GM18907 (cell line): ENCODE measurements around the gene TULP4.
"Not testable (repeated sequence)": the region's sequence is repeated elsewhere in the genome, so short reads cannot be mapped to it uniquely, and the experiment has no call there.

Experiments used
- ATAC-seq: cut with Tn5 transposase; IDR thresholded peaks from one replicate; pipeline ENCODE4 v1.9.1; 2021; ENCODE audit warnings: mild to moderate bottlenecking, moderate library complexity; ENCODE audit not compliant: unreplicated experiment

Gene TULP4

GRCh38 chr6:158518191-158519127 lies 206.2 kb downstream of the TULP4 start:
- peak; percentile 81 for ATAC-seq

DNA sequence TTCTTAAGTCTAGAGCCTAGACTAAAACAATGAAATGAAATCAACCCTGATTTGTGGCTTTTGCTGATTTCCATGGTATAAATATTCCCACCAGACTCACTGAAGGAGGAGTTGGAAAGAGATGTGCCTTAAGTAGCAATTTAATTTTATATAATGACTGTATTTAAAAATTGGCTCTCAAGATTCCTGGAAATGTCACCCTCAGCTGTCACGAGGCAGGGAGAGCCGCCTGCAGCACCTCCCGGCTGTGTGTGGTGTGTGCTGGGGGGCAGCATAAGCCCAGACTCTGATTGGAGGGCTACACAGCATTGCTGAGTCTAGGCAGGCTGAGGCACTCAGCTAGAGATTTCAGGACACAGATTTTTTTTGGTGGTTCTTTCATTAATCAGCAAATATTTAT lies 207.0 kb downstream of the TULP4 start:
- no peak for ATAC-seq

GRCh38 chr6:158519761-158520160 lies 207.5 kb downstream of the TULP4 start:
- ATAC-seq, result no peak

- not testable (repeated sequence) for ATAC-seq
These were observed 208.7 kb downstream of the TULP4 start for GRCh38 chr6:158520975-158521374.

GRCh38 chr6:158521759-158522158 lies 209.5 kb downstream of the TULP4 start:
- ATAC-seq, result no peak

- ATAC-seq, result no peak
These were observed 210.4 kb downstream of the TULP4 start for GRCh38 chr6:158522616-158523015.

GRCh38 chr6:158524311-158524710 lies 212.0 kb downstream of the TULP4 start:
- ATAC-seq, result no peak

DNA sequence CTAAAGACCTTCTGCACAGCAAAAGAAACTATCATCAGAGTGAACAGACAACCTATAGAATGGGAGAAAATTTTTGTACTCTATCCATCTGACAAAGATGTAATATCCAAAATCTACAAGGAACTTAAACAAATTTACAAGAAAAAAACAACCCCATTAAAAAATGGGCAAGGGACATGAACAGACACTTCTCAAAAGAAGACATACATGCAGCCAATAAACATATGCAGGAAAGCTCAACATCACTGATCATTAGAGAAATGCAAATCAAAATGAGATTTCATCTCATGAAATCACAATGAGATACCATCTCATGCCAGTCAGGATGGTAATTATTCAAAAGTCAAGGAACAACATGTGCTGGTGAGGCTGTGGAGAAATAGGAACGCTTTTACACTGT lies 215.6 kb downstream of the TULP4 start:
- not testable (repeated sequence) for ATAC-seq

DNA sequence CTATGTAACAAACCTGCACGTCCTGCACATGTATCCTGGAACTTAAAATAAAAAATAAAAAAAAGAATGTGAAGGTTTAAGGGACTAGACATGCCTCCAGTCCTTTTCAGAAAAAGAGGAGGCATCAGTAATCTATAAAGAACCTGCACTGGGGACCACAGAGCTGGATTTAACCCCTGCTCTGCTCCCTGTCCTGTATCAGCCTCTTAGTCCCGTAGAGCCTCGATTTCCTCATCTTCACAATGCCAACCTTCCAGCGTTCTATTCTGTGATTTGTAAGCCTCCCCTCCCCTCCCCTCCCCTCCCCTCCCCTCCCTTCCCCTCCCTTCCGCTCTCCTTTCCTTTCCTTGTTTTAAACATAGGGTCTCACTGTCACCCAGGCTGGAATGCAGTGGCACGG lies 216.6 kb downstream of the TULP4 start:
- ATAC-seq, result no peak

DNA sequence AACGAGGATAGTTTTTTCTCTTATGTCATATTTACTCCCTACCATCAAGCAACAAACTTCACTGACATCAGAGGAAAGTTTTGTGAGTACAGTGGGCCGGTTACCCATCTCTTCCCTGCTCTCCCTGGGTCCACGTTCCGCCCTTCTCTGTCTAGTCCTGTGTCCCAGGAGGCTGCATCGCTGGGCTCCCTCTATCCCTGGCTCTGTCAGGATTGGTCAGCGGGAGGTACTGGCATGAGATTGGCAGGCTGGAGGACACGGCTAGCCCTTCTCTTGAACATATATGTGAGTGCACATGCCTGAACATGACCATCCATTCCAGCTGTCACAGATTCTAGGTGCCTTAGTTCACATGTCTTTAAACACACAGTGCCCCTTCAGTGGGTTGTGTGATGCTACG lies 217.4 kb downstream of the TULP4 start:
- no peak for ATAC-seq

DNA sequence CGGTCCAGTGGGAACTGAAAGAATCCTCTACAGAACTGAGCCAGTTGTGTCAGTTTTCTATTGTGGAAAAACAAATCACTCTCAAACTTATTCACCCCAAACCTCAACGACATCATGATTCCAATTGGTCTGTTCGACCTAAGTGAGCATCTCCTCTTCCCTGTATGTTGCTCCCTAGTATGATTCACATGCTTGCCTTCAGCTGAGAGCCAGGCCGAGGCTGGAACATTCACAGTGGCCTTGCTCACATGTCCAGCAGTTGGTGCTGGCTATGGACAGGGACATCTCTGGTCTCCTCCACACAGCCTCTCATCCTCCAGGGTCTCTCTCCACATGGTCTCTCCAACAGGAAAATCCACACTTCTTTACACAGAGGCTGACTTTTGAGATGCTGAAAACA lies 219.3 kb downstream of the TULP4 start:
- ATAC-seq, result no peak

- ATAC-seq, result no peak
These were observed 219.7 kb downstream of the TULP4 start for GRCh38 chr6:158531970-158532369.

DNA sequence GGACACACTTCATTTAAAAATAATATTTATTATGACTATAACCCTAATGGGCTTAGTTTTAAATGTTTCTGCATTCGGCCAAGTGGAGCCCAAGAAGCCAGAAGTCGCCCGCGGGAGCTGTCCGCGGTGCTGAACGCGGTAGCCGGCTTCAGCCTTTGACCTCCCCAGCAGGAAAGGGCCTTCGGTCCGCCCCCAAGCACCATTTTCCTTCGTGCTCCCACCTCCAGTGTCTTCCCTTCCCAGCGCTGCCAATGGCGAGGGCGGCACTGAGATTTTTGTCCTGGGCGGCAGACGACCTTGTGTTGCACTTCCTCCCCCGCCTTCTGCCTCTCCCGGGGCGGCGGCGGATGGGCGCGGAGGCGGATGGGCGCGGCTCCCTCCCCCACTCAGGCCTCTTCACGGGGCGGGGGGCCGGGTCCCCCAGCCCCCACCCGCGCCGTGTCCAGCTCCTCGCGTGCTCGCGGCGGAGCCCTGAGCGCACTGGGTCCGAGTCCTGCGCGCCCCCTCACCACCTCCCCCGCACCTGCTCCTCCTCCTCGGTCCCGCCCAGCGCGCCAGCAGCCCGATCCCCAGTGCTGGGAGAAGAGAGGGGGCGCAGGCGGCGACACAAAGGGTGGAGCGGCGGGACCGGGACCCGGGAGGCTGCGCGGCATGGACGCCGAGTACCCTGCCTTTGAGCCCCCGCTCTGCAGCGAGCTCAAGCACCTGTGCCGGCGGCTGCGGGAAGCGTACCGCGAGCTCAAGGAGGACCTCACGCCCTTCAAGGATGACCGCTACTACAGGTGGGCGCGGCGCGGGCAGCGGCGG lies 224.0 kb downstream of the TULP4 start:
- peak; percentile 46 for ATAC-seq

GRCh38 chr6:158536891-158537798 lies 224.9 kb downstream of the TULP4 start:
- ATAC-seq, result no peak

DNA sequence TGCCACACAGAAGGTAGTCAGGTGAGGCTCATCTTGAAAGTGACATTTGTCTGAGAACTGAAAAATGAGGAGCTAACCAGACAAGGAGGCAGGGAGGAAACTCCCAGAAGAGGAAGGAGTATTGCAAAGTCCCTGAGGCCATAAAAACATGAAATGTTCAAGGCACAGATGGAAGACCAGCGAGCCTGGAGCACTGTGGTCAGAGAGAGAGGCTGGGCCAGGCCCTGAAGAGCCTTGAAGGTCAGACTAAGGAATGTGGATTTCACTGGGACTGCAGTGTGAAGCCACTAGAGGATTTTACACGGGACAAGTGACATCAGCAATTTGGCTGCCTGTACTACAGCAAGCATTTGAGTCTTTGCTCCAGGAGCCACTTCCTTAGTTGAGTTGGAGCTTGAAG lies 226.5 kb downstream of the TULP4 start:
- ATAC-seq, result no peak

- ATAC-seq, result no peak
These were observed 227.1 kb downstream of the TULP4 start for GRCh38 chr6:158539413-158539812.

DNA sequence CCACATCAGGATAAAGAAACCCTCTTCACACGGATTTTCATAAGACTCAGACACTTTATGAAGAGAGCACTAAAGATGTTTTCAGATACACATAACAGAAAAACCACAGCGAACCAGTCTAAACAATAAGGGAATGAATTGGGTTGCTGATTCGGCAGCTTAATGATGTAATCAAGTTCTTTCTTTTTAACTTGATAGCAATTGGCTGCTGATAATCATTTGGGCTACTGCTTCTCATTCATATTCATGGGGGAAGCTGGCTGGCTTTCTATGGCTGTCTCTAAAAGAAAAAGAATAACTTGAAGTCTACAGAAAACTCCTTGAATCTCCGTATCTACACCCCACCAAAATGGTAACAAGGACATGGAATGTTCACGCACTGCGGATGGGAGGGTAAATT lies 227.6 kb downstream of the TULP4 start:
- no peak for ATAC-seq

- ATAC-seq, result no peak
These were observed 231.4 kb downstream of the TULP4 start for GRCh38 chr6:158543606-158544185.

DNA sequence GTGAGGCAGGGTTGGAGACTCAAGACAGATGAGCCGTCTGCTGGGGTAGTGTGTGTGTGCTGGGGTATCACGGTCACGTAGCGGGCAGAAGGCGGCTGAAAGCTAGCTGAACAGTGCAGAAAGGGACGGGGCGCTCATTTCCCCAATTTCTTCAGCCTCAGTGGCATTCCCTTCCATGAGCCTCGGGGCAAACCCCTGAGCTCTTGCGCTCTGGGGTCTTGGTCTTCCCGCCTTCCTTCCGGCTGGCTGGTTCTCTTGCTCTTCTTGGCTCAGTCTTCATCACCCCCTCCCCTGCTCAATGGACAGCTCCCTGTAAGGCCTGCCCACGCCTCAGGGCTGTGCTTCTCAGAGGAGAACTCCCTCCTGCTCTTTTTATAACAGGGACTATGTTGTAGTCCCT lies 232.2 kb downstream of the TULP4 start:
- no peak for ATAC-seq
